GM21423 (cell line): ENCODE measurements around the gene C8A.
A peak's percentile ranks its signal among the peaks of the same experiment; 100 is the strongest.

ENCODE experiments used
- ATAC-seq: cut with Tn5 transposase; IDR thresholded peaks from one replicate; pipeline ENCODE4 v1.9.1; 2021; ENCODE audit warnings: mild to moderate bottlenecking, moderate library complexity; ENCODE audit not compliant: unreplicated experiment

The C8A gene

DNA sequence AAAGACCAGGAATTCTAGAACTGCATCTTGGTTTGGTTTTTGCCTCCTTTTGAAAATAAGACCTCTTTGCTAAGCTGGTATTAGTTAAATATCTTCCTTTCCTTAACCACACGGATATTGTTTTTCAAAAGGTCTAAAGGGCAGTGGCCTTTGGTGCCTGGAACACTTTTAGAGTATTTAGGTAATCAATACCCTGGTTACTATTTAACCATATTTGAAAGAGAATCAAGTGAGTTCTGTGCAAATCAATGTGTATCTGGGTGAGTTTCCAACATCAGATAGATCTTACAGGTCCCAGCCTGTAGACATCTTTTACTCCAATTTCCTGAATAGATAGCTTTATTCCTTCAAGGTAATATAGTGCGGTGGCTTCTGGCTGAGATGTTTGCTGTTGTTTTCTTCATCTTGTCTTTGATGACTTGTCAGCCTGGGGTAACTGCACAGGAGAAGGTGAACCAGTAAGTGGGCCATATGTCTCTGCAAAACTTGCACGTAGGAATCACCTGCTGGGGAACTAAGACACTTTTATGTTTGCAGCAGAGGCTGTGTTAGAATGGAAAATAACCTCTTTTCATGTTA is at the start of gene C8A:
C8A (plus strand) TSS at position 277 of the 579 bp plus-strand sequence; CDS start at position 382, 105 bp downstream.
- no peak for ATAC-seq

DNA sequence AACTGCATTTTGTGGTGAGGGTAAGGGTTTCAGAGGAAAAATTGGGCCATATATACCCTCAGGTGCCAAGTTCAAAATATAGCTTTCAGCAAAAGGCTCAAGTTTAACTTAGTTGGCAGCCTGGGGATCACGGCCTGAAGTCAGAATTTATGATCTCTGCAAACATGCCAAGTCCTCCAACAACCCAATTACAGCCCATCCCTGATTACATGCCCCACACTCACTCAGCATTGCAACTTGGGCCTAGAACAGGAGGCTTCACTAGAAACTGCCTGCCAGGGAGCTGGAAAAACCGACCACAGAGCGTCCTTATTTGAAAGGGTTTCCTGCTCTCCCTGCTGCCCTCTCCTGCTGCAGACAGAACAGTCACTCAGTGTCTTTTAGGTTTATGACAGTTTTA is 47.8 kb upstream of the C8A start:
- ATAC-seq = no peak

- no peak for ATAC-seq
Measured at GRCh38 chr1:56808410-56808809, 46.2 kb upstream of the C8A start.

DNA sequence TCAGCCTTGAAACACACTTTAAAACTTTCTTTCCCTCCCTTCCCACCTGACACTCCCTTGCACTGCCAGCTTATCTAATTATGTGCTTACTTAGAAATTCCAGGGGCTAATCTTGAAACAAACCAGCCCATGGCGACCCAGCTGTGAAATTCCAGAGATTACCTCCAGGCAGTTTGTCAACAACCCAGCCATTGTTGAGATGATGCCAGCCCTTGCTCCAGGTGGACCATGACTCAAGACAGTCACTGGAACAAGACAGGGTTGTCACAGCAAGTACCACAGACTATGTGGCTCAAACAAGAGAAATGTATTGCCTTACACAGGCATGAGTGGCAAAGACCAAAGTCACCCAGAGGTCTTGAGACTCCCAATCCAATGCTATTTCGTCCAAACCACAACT is 43.3 kb upstream of the C8A start:
- no peak for ATAC-seq

GRCh38 chr1:56814205-56814604 is 40.4 kb upstream of the C8A start:
- no peak for ATAC-seq

DNA sequence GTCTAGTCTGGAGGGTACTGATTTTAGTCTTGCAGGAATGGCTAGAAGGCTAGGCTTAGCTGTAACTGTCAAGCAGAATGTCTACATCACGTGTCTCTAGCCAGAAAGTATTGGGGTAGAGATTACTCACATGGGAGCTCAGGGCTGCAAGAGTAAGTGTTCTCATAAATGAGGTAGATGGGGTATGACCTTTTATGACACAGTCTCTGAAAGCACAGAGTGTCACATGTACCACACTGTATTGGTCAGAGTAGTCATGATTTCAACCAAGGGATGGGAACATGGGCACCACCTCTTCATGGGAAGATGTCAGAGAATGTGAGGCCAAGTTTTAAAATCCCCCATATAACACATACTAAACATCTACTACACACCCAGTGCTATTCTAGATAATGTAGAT is 38.3 kb upstream of the C8A start:
- ATAC-seq = no peak

- ATAC-seq = peak; percentile 55
Measured at GRCh38 chr1:56816909-56817308, 37.7 kb upstream of the C8A start.

DNA sequence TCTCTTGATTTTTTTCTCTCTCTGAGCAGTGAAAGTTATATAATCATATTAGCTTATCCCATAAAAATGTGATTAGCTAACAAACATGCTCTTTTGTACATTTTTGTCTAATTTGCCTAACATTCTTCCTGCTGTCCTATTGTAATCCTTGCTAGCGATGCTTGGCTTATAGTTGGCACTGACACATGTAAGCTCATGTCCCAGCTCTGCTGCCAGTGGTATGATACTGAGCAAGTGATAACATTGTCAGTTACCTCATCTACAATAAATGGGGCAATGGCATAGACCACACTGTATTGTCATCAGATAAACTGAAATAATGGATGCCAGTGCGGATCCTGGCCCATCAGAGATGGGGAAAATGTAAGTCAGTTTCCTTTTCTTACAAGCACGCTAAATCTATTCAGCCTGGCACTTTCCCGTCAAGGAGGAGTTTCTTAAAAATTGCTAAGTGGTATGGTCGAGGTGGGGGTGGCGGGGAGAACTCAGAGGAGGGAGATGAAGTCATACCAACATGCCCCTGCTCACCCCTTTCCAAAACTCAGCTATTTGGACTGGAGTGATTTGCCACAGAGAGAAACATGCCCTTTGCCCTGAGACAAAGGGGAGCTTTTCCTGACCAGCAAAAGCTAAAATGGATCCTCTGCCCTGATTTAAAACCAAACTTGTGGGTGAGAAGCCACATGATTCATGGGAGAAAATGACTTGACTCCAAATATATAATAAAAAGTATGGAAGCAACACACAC is 36.7 kb upstream of the C8A start:
- no peak for ATAC-seq

DNA sequence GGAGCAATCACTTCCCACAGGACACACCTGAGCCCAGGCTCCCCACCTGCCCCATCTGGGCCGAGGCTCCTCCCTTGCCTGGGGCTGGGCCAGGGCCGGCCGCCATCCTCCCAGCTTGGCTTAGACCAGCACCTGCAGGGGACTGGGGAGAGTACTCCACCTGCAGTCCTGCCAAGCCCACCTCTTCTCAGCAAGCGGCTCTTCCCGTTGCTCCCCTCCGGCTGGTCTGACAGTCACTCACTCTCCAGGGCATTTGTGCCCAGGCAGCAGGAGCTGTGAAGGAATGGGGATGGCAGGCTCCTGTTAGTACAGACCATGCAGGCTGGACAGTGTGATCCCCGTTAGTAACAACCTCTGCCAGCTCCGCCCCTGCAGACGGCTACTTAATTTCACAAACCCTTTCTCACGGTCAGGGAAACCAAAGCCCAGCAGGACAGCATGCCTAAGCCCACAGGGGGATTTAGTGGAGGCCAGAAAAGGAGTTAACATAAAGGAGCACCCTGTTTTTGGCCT is 35.2 kb upstream of the C8A start, which contains the start of gene FYB2:
FYB2 (minus strand) TSS at position 18 of the 513 bp plus-strand sequence. CDS start 114 bp downstream, outside the sequence.
- ATAC-seq = no peak

DNA sequence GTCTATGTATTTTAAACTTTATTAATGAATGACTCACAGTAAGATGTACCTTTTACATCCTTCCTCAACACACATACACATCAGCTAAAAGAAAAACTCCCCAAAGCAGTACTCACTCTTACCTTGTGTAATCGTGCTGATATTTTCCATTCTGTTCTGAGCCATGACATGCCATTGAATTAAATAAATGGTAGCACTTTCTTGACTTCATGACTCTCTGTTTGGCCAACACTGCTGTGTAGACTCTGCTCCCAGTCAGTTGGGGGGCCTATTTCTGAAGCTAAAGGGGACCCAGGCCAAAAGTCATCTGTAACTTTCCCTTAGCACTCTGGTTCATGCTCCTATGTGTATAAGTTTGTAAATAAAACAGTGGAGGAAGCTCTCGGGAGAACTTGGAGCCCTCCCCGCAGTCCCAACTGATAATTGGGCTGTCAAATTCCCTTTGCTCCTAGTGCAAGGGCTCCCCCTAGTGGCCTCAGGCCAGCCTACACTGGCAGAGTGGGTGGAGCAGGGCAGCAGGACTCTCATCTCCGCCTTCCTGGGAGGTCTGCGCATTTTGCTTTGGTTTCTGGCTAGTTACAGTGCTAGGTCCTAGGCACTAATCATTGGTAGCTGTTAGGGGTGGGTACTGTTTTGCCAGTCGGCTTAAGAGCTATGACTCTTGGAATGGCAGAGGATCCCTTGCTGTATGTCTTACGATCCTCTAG is 33.7 kb upstream of the C8A start:
- ATAC-seq = peak; percentile 69

GRCh38 chr1:56821462-56821797 is 33.2 kb upstream of the C8A start:
- ATAC-seq = no peak

- no peak for ATAC-seq
Measured at GRCh38 chr1:56824271-56824670, 30.3 kb upstream of the C8A start.

DNA sequence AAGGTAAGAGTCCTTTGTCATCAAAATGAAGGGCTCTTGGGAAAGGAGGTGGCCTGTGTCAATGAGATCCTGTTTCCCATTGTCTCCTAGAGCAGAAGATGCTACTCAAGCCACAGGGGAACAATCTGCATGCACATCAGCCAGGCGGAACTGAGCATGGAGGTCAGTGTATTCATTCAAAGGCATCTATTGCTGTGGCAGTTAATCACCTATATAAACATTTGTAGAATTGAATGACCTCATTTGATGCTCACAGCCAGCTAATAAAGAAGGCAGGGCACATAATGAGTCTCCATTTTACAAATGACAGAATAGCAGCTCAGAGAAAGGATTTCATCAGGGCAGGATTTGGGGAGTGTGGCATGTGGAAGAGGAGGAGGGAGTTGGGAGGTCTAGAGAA is 29.7 kb upstream of the C8A start:
- ATAC-seq = no peak

DNA sequence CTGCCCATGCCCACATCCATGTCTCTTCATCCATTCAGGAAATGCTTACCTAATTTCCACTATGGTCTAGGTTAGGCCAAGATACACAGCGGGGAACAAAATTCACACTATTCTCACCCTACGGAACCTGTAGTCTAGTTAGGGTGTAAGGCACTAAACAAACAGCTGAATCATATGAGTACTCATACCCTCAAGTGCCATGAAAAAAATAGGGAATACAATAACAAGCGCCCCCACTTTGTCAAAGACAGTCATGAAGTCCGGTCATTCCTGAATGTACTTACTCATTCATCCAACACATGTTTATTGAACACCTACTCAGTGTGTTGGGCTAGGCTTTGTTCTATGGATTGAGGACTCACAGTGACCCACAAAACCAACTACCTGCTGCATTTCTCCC is 29.2 kb upstream of the C8A start:
- ATAC-seq = no peak

DNA sequence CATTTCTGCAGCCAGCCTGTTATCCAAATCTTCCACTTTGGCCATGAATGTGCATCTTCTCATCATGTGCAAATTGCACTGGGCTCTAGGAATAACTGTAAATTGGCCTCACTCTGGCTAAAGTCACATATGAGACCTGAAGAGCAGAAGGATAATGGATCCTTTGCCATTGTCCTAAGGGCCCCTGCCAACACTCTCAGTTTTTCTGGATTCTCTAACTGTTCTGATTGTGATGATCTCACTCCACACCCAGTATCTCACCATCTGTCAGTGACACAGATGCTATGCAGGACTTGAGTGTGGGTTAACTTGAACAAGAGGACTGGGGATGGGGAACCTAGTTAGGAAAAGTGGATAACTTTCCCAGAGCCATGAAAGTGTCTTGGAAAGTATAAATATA is 26.9 kb upstream of the C8A start:
- ATAC-seq = no peak

DNA sequence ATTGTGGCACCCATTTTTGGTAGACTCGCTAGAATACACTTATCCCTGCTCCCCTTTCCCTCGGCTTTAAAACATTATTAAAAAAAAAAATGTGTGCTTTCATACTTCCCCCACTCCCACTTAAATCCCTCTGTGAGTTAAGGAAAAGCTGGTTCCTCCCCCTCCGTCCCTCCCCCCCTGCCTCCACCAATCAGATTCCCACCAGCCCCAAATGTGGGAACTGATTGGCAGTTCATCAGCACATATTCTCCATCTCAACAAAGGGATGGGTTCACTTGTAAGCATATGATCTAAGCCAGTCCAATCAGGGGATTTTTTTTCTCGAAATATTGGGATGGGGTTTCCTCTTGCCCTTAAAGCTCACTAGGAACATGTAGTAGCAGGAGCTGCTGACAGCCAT is 24.5 kb upstream of the C8A start:
- ATAC-seq = no peak

GRCh38 chr1:56831871-56832693 is 22.5 kb upstream of the C8A start:
- peak; percentile 86 for ATAC-seq

DNA sequence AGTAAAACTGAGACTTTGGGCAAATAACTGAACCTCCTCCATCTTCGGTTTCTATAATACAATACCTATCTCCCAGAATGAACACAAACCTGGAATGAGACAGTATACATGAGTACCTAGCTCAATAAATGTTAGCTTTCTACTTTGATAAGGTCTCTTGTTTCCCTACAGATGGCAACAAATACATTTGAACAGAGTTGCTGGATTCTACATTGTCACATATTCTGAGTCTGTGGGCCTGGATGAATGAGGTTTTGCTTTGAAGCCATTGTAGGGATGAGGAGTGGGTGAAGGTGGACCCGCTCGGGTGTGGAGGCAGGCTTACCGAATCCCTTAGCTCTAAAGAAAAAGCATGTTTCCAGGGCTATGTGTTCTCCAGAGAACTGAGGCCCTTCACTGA is 21.5 kb upstream of the C8A start:
- no peak for ATAC-seq

DNA sequence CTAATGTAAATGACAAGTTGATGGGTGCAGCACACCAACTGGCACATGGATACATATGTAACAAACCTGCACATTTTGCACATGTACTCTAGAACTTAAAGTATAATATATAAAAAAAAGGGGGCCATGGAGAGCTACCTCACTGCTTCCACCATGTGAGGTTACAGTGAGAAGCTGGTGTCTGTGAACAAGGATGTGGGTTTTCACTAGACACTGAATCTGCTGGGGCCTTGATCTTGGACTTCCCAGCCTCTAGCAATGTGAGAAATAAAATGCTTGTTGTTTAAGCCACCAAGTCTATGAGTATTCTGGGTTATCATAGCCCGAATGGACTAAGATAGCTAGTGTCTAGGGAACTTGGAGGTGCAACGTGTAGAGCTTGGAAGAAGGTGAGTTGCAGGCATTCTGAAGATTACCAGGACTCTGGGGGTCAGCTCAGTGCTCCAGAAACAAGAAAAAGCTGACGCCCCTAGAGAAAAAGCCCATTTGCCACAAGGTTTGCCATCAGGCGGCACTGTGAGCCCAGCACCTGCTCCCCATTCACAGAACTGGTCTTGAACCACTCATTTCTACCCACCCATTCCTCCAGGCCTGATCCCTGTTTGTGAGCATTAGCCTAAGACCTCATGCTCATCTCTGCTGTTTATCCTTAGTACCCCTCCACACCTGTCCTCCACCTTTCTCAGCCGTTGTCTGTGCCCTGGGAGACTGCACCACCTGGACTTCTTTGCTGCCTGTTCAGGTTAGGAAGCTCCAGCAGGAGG is 20.3 kb upstream of the C8A start:
- no peak for ATAC-seq

DNA sequence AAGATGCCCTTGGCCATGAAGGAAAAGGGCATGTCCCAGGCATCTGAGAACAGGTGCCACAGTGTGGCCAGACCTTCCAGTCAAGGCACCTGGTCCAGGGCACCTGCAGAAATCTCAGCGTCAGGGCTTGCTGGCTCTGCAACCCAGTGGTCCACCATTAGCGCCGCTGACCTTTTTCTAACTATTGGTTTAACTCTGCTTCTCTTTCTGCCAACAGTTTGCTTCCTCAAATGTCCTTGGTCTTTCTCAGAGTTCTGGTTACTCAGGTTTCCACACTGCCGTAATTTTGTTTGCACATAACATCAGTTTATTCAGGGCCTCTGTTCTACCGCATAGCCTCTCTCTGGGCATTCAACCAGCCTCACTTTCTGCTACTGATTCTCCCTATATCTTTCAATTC is 18.9 kb upstream of the C8A start:
- no peak for ATAC-seq
